K562 (cell line): ENCODE measurements around the gene PRRC2A. TPM values are rescaled to one million over a fixed set of nuclear protein-coding genes. Genes with fewer than 3 reads are reported as not detected.

Experiments used
- ATF7 ChIP-seq: fragments of 450-650 bp; IDR thresholded peaks from 2 replicates; pipeline ENCODE4 v1.7.1; 2014; ENCODE audit warnings: mild to moderate bottlenecking, moderate library complexity
- C11orf30 ChIP-seq: fragments of 450-650 bp; IDR thresholded peaks from 2 replicates; pipeline ENCODE4 v1.6.1; 2016; ENCODE audit warnings: low read depth, mild to moderate bottlenecking
- CBX3 ChIP-seq, 2 experiments: IDR thresholded peaks; 1 replicate in 1 of 2; 2 replicates in 1 of 2; pipeline ENCODE4 v1.6.1; 2012; ENCODE audit warnings: inconsistent platforms in 2 of 2, low read length in 2 of 2, borderline replicate concordance in 1 of 2, control low read depth in 1 of 2
- ETV5 ChIP-seq: sonication (generic); formaldehyde crosslinking; IDR thresholded peaks from 2 replicates; pipeline ENCODE4 v1.4.0; 2020; ENCODE audit warnings: low read depth, mild to moderate bottlenecking, missing genetic modification reagents
- EWSR1 ChIP-seq: fragments of 450-650 bp; IDR thresholded peaks from 2 replicates; pipeline ENCODE4 v1.6.1; 2018; ENCODE audit warnings: borderline replicate concordance, mild to moderate bottlenecking, low read depth, moderate library complexity; ENCODE audit not compliant: partially characterized antibody
- ILF3 ChIP-seq: fragments of 450-650 bp; IDR thresholded peaks from 2 replicates; pipeline ENCODE4 v1.6.1; 2018; ENCODE audit warnings: antibody characterized with exemption, mild to moderate bottlenecking, moderate library complexity, borderline replicate concordance
- NKRF ChIP-seq: fragments of 450-650 bp; IDR thresholded peaks from 2 replicates; pipeline ENCODE4 v1.6.1; 2016; ENCODE audit warnings: borderline replicate concordance
- NUFIP1 ChIP-seq: fragments of 450-650 bp; IDR thresholded peaks from 2 replicates; pipeline ENCODE4 v1.6.1; 2018; ENCODE audit not compliant: partially characterized antibody
- OTX1 ChIP-seq: fragments of 450-650 bp; formaldehyde crosslinking; IDR thresholded peaks from 2 replicates; pipeline ENCODE4 v1.4.0; 2022; ENCODE audit warnings: mild to moderate bottlenecking
- PBX2 ChIP-seq, 2 experiments: IDR thresholded peaks in 1 of 2; conservative IDR thresholded peaks in 1 of 2; 2 replicates each; pipeline ENCODE4 v1.6.1; 2016; ENCODE audit warnings: low read depth in 2 of 2, mild to moderate bottlenecking in 1 of 2, missing compliant biosample characterization in 1 of 2, missing genetic modification characterization in 1 of 2, moderate library complexity in 1 of 2
- RAD21 ChIP-seq, 2 experiments: fragments of 250-450 bp in 1 of 2; fragments of 450-650 bp in 1 of 2; sonication (Bioruptor Pico) in 1 of 2; formaldehyde crosslinking in 1 of 2; IDR thresholded peaks in 1 of 2; conservative IDR thresholded peaks in 1 of 2; 2 replicates each; pipeline versions ENCODE4 v1.4.0 to v1.8.0; 2020 to 2022; ENCODE audit warnings: mild to moderate bottlenecking in 2 of 2, moderate library complexity in 1 of 2
- RNF2 ChIP-seq: sonication (generic); IDR thresholded peaks from 2 replicates; pipeline ENCODE4 v1.6.1; 2016
- SREBF2 ChIP-seq: sonication (generic); formaldehyde crosslinking; IDR thresholded peaks from 2 replicates; pipeline ENCODE4 v1.4.0; 2020; ENCODE audit warnings: mild to moderate bottlenecking, missing genetic modification reagents
- ZFP30 ChIP-seq: fragments of 250-450 bp; sonication (Bioruptor Pico); IDR thresholded peaks from 2 replicates; pipeline ENCODE4 v1.8.0; 2022; ENCODE audit warnings: moderate library complexity, mild to moderate bottlenecking, inconsistent platforms, borderline replicate concordance
- ZNF41 ChIP-seq: fragments of 250-450 bp; sonication (Bioruptor Pico); conservative IDR thresholded peaks from 2 replicates; pipeline ENCODE4 v1.4.0; 2020; ENCODE audit warnings: mild to moderate bottlenecking
- ZNF586 ChIP-seq: fragments of 450-650 bp; formaldehyde crosslinking; conservative IDR thresholded peaks from 2 replicates; pipeline ENCODE4 v1.4.0; 2020; ENCODE audit warnings: mild to moderate bottlenecking, moderate library complexity
- ZNF589 ChIP-seq: fragments of 200-800 bp; sonication (Bioruptor generic); IDR thresholded peaks from 2 replicates; pipeline ENCODE4 v1.6.1; 2016; ENCODE audit warnings: low read depth, missing genetic modification characterization, missing compliant biosample characterization
- ZNF778 ChIP-seq: fragments of 450-650 bp; formaldehyde crosslinking; IDR thresholded peaks from 2 replicates; pipeline ENCODE4 v1.4.0; 2020; ENCODE audit warnings: mild to moderate bottlenecking, moderate library complexity
- polyA plus RNA-seq, 8 experiments: library from polyadenylated mRNA; depleted of rRNA in 4 of 8; stranded (reverse) in 5 of 8; unstranded in 3 of 8; fragments of >200 nt; fragmentation: Nextera tagmentation in 2 of 8; fragmentation: Illumina TruSeq in 1 of 8; extraction: Ambion mirVana in 2 of 8; extraction: Trizol in 1 of 8; gene quantifications; 2 replicates each; pipeline versions ENCODE4 v1.2.1 to v1.2.3, GENCODE V29; 2011 to 2014; ENCODE audit warnings: inconsistent platforms in 1 of 8, missing spikeins in 1 of 8
- total RNA-seq, 7 experiments: library from RNA; depleted of rRNA in 6 of 7; stranded (reverse); fragments of >200 nt in 6 of 7; fragmentation: Illumina TruSeq in 2 of 7; extraction: Trizol in 2 of 7; gene quantifications; 2 replicates each; pipeline versions ENCODE4 v1.2.1 to v1.2.3, GENCODE V29; 2011 to 2021; ENCODE audit warnings: low replicate concordance in 1 of 7

PRRC2A gene
- total and polyA plus RNA-seq, 9 of the 15 experiments (the other 6 are each of a cell fraction or from before 2014, with no cell fraction given) = 1.0 to 332 (median 63.0) TPM

- TF ChIP-seq ILF3 (no peak), ZNF778 (CRISPR knock-in tag) (no peak), EWSR1 (no peak), ZNF41 (CRISPR knock-in tag) (no peak), ZFP30 (CRISPR knock-in tag) (no peak), NKRF (no peak), ZNF586 (CRISPR knock-in tag) (no peak), ATF7 (no peak), ETV5 (no peak), NUFIP1 (no peak), PBX2 (CRISPR knock-in tag; IDR thresholded peaks at IDR 0.05; ENCODE audit: low read depth) (no peak), PBX2 (tag; conservative IDR thresholded peaks at IDR 0.05; ENCODE audit: low read depth) (no peak), ZNF589 (CRISPR knock-in tag) (no peak), OTX1 (CRISPR knock-in tag) (no peak), SREBF2 (CRISPR knock-in tag) (no peak), C11orf30 (no peak), RAD21 (CRISPR knock-in tag; conservative IDR thresholded peaks at IDR 0.05 in 1 of 2, IDR thresholded peaks at IDR 0.05 in 1 of 2) (no peak), RNF2 (no peak), CBX3 (IDR thresholded peaks at IDR 0.05; ENCODE audit: borderline replicate concordance in 1 of 2, low read length in 2 of 2) (no peak; a peak in 1 of 3 replicates)
Measured at GRCh38 chr6:31663126-31663960, 42.8 kb downstream of the PRRC2A start (continued).
